SK-N-SH (cell line): ENCODE results near the gene MLIP. TPM values are rescaled to one million over a fixed set of nuclear protein-coding genes. Genes with fewer than 3 reads are reported as not detected.

ENCODE experiments used
- CTCF ChIA-PET: fragments of 300-600, 350-600 bp; formaldehyde crosslinking; extraction: SDS; loops from one replicate; lab custom pipeline; 2021; lab: Yijun Ruan, JAX
- POLR2A ChIA-PET: fragments of 350-600 bp; sonication (Branson Sonifier 250); formaldehyde crosslinking; extraction: SDS; loops from one replicate; lab custom pipeline; 2020; ENCODE audit warnings: antibody characterized with exemption, inconsistent platforms; lab: Yijun Ruan, JAX
- DNase-seq: peaks from one replicate; pipeline ENCODE4 v3.0.0; 2012
- H2AFZ ChIP-seq: fragments of 200-600 bp; sonication (generic); 2 replicates; pipeline ENCODE4 v1.8.1; 2016; ENCODE audit warnings: antibody characterized with exemption, mild to moderate bottlenecking, low read depth
- H3F3A ChIP-seq: fragments of 200-600 bp; sonication (generic); replicated peaks from 2 replicates; pipeline ENCODE3; 2016; ENCODE audit warnings: antibody characterized with exemption, mild to moderate bottlenecking; ENCODE audit not compliant: insufficient read depth
- H3K27ac ChIP-seq, 2 experiments: fragments of 200-500 bp in 1 of 2; fragments of 200-600 bp in 1 of 2; sonication (Bioruptor generic) in 1 of 2; sonication (generic), shearing (Covaris generic) in 1 of 2; 2 replicates each; pipeline versions ENCODE4 v1.5.1 to v1.6.1; 2014 to 2016; ENCODE audit warnings: low read depth in 2 of 2, inconsistent platforms in 1 of 2, low read length in 1 of 2, mild to moderate bottlenecking in 1 of 2, mixed read lengths in 1 of 2
- H3K27me3 ChIP-seq: fragments of 200-600 bp; sonication (generic), shearing (Covaris generic); 2 replicates; pipeline ENCODE4 v1.6.1; 2016; ENCODE audit warnings: mixed run types; ENCODE audit not compliant: insufficient read depth
- H3K36me3 ChIP-seq, 2 experiments: fragments of 200-500 bp in 1 of 2; fragments of 200-600 bp in 1 of 2; sonication (Bioruptor generic) in 1 of 2; sonication (generic) in 1 of 2; replicated peaks in 1 of 2; 2 replicates each; pipeline versions ENCODE3 to v1.5.1; 2014 to 2016; ENCODE audit warnings: low read length in 1 of 2, mild to moderate bottlenecking in 1 of 2; ENCODE audit not compliant: insufficient read depth in 2 of 2, control insufficient read depth in 1 of 2
- H3K4me1 ChIP-seq, 2 experiments: fragments of 200-500 bp in 1 of 2; fragments of 200-600 bp in 1 of 2; sonication (Bioruptor generic) in 1 of 2; sonication (generic), shearing (Covaris generic) in 1 of 2; 2 replicates each; pipeline versions ENCODE4 v1.5.1 to v1.6.1; 2014 to 2016; ENCODE audit warnings: low read depth in 1 of 2, low read length in 1 of 2, mixed run types in 1 of 2; ENCODE audit not compliant: insufficient read depth in 2 of 2, control insufficient read depth in 1 of 2
- H3K4me2 ChIP-seq: fragments of 200-600 bp; sonication (generic), shearing (Covaris generic); 2 replicates; pipeline ENCODE4 v1.6.1; 2017; ENCODE audit warnings: mixed run types
- H3K4me3 ChIP-seq, 2 experiments: fragments of 200-500 bp in 1 of 2; fragments of 200-600 bp in 1 of 2; sonication (Bioruptor generic) in 1 of 2; sonication (generic), shearing (Covaris generic) in 1 of 2; 2 replicates each; pipeline versions ENCODE4 v1.5.1 to v1.8.1; 2014 to 2016; ENCODE audit warnings: low read depth in 2 of 2, inconsistent platforms in 1 of 2, low read length in 1 of 2, mild to moderate bottlenecking in 1 of 2, mixed read lengths in 1 of 2, moderate library complexity in 1 of 2
- H3K79me2 ChIP-seq: fragments of 200-600 bp; sonication (generic); 2 replicates; pipeline ENCODE4 v1.8.1; 2017; ENCODE audit warnings: mild to moderate bottlenecking; ENCODE audit not compliant: insufficient read depth
- H3K9ac ChIP-seq: fragments of 200-600 bp; sonication (generic); 2 replicates; pipeline ENCODE4 v1.6.1; 2017; ENCODE audit warnings: mixed run types
- H3K9me2 ChIP-seq: fragments of 200-600 bp; sonication (generic); 2 replicates; pipeline ENCODE4 v1.6.1; 2017; ENCODE audit warnings: mixed run types
- H3K9me3 ChIP-seq: fragments of 200-600 bp; sonication (generic); 2 replicates; pipeline ENCODE4 v1.6.1; 2017; ENCODE audit warnings: mixed run types, mild to moderate bottlenecking, moderate library complexity
- H4K20me1 ChIP-seq: fragments of 200-600 bp; sonication (generic); 2 replicates; pipeline ENCODE4 v1.6.1; 2017; ENCODE audit warnings: mild to moderate bottlenecking, mixed run types; ENCODE audit not compliant: insufficient read depth
- CHD2 ChIP-seq: fragments of 150-350 bp; IDR thresholded peaks from 2 replicates; pipeline ENCODE4 v1.6.1; 2018; ENCODE audit warnings: low read length; ENCODE audit not compliant: partially characterized antibody
- EZH2phosphoT487 ChIP-seq: fragments of 200-600 bp; sonication (generic); IDR thresholded peaks from 2 replicates; pipeline ENCODE4 v1.6.1; 2017; ENCODE audit warnings: low read depth, mixed run types, mild to moderate bottlenecking, antibody characterized with exemption, moderate library complexity, borderline replicate concordance
- FOSL2 ChIP-seq: IDR thresholded peaks from 2 replicates; pipeline ENCODE4 v1.4.0; 2012; ENCODE audit warnings: low read depth, mild to moderate bottlenecking, moderate library complexity, borderline replicate concordance
- FOXJ3 ChIP-seq: sonication (generic); formaldehyde crosslinking; IDR thresholded peaks from 2 replicates; pipeline ENCODE4 v1.5.1; 2020; ENCODE audit warnings: mild to moderate bottlenecking, missing genetic modification reagents
- FOXM1 ChIP-seq: IDR thresholded peaks from 2 replicates; pipeline ENCODE4 v1.4.0; 2012; ENCODE audit warnings: low read depth, mild to moderate bottlenecking
- GATA2 ChIP-seq: sonication (generic); formaldehyde crosslinking; IDR thresholded peaks from 2 replicates; pipeline ENCODE4 v1.5.0; 2020; ENCODE audit warnings: mild to moderate bottlenecking, missing genetic modification reagents
- MAX ChIP-seq: IDR thresholded peaks from 2 replicates; pipeline ENCODE4 v1.4.0; 2012; ENCODE audit warnings: low read depth
- MXI1 ChIP-seq: IDR thresholded peaks from 2 replicates; pipeline ENCODE4 v1.6.1; 2012; ENCODE audit warnings: mild to moderate bottlenecking, low read depth, low read length, improper control_type of control experiment
- NRF1 ChIP-seq: IDR thresholded peaks from 2 replicates; pipeline ENCODE4 v1.6.1; 2012; ENCODE audit warnings: low read depth, mild to moderate bottlenecking, low read length
- RAD21 ChIP-seq: IDR thresholded peaks from 2 replicates; pipeline ENCODE4 v1.6.1; 2012; ENCODE audit warnings: mild to moderate bottlenecking, low read length
- SMC3 ChIP-seq: IDR thresholded peaks from 2 replicates; pipeline ENCODE4 v1.6.1; 2012; ENCODE audit warnings: low read depth, low read length, improper control_type of control experiment
- TAF1 ChIP-seq: IDR thresholded peaks from 2 replicates; pipeline ENCODE4 v1.6.1; 2012; ENCODE audit warnings: low read depth, mild to moderate bottlenecking, low read length, moderate library complexity, borderline replicate concordance
- USF2 ChIP-seq: fragments of 150-350 bp; IDR thresholded peaks from 2 replicates; pipeline ENCODE4 v1.6.1; 2017; ENCODE audit warnings: antibody characterized with exemption, low read length, low read depth, borderline replicate concordance
- YY1 ChIP-seq: IDR thresholded peaks from 2 replicates; pipeline ENCODE4 v1.4.0; 2012; ENCODE audit warnings: low read depth, mild to moderate bottlenecking
- WGBS: methylation state at CpG from one replicate; pipeline ENCODE4 v1.1.6; 2017; ENCODE audit warnings: low lambda C conversion rate; 5-methylcytosine and 5-hydroxymethylcytosine counted together
- polyA plus RNA-seq, 3 experiments: library from polyadenylated mRNA; depleted of rRNA; stranded (reverse); fragments of >200 nt; gene quantifications; 2 replicates each; pipeline ENCODE4 v1.2.3, GENCODE V29; 2012
- TF ChIP-seq, protein P1 (sequence below): fragments of 200-600 bp; sonication (generic); IDR thresholded peaks from 2 replicates; pipeline ENCODE4 v1.6.1; 2017; ENCODE audit warnings: antibody characterized with exemption, mild to moderate bottlenecking, moderate library complexity

Gene MLIP
- polyA plus RNA-seq, 1 of the 3 experiments (the other 2 are of a cell fraction), result not detected

DNA sequence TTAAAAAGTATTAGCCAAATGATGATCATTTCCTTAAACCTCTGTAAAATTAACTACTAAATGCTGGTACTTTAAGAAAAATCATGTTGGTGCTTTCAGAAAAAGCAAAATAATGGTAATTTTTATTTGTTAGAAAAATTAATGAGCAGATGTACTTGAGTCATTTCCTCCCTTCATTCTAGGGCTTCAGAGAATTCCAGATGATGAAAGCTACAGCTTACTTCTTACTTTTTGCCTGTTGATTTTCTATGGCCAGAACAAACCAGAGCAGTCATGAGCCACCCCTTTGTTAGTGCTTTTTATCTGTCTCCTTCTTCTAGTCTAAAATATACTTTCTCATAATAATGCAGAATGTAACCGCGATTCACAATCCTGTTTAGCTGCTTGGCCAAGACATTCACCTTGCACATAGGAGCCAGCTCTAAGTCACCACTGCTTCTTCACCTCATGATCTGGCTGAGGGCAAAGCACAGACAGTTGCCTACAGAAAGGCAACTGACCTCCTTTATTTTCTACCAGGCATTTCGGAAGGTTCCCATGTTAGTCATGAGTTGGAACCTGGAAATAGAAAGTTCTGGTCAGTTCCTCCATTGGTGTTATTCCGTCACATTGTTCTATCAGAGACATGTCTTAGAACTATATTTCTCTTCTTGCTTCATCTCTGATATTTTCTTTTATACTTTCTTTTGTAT is 153.5 kb downstream of the MLIP start:
- WGBS, result 17% methylated on average over 4 of the region's 4 CpGs
- TF ChIP-seq MAX (no peak), RAD21 (no peak), MXI1 (no peak), FOXJ3 (CRISPR knock-in tag) (no peak), USF2 (no peak), FOSL2 (no peak), SMC3 (no peak), EZH2phosphoT487 (no peak), NRF1 (no peak), CHD2 (no peak), GATA2 (CRISPR knock-in tag) (no peak), YY1 (no peak), TAF1 (no peak)
- Histone ChIP-seq H3K4me3 (no peak overlapping the region), H2AFZ (no peak overlapping the region), H3K4me2 (no peak overlapping the region), H3K36me3 (no peaks in the 10 kb centered on the region), H3K27me3 (no peaks in the 10 kb centered on the region), H3K9ac (no peak overlapping the region), H3F3A (no peaks in the 10 kb centered on the region), H3K9me3 (no peaks in the 10 kb centered on the region), H3K9me2 (no peaks in the 10 kb centered on the region), H3K79me2 (no peaks in the 10 kb centered on the region), H3K4me1 (peaks cover 0 to 7% of the 10 kb centered on the region in 2 experiments; a peak in 1 of 4 replicates), H3K27ac (no peak overlapping the region), H4K20me1 (no peaks in the 10 kb centered on the region)
- ChIA-PET POLR2A (no interaction called here), CTCF (interaction anchor here (1.4 to 2.4 kb wide), 2 partner anchors 20 to 279 kb away, joined by 5 to 7 read pairs; no protein-coding TSS in a partner anchor)
- DNase-seq, result no peak

DNA sequence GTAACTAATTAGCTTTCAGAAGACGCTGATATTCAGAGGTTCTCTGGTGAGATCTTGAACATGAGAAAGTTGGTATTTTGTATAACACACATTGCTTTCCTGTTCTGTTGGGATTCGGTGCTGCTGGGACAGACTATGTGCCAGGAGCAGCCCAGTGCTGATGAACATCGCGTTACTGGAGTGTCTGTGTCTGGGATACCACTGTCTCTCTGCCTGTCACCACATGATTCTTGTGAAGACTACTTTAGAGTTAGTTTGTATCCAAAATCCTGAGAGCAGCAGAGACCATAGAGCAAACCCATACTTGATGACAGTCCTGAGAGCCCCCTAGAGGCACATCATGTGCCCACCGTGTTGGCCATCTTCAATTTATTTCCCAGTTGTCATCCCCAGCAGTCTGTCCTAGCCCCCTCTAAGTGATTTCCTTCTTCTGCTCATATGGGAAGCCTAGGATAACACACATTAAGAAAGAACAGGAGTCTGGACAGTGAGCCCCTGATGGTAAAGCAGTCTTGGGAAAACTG is 155.2 kb downstream of the MLIP start:
- Histone ChIP-seq H4K20me1 (no peaks in the 10 kb centered on the region), H3K27me3 (no peaks in the 10 kb centered on the region), H3K27ac (no peak overlapping the region), H3K4me2 (no peak overlapping the region), H3F3A (no peaks in the 10 kb centered on the region), H3K9ac (no peak overlapping the region), H3K79me2 (no peaks in the 10 kb centered on the region), H3K4me3 (no peak overlapping the region), H3K4me1 (0 out of 4 replicates have a peak, but pooled peaks cover 0 to 7% of the 10 kb centered on the region in 2 experiments), H2AFZ (no peak overlapping the region), H3K36me3 (no peaks in the 10 kb centered on the region), H3K9me2 (no peaks in the 10 kb centered on the region), H3K9me3 (no peaks in the 10 kb centered on the region)
- ChIA-PET CTCF (interaction anchor here (3.2 kb wide), 1 partner anchor 280 kb away, joined by 20 read pairs; no protein-coding TSS in a partner anchor), POLR2A (no interaction called here)
- 26% methylated on average over 5 of the region's 5 CpGs for WGBS
- DNase-seq, result no peak
- no peak for TF ChIP-seq EZH2phosphoT487
- no peak for TF ChIP-seq FOXM1
- TF ChIP-seq MAX, result no peak
- TF ChIP-seq, protein P1, sequence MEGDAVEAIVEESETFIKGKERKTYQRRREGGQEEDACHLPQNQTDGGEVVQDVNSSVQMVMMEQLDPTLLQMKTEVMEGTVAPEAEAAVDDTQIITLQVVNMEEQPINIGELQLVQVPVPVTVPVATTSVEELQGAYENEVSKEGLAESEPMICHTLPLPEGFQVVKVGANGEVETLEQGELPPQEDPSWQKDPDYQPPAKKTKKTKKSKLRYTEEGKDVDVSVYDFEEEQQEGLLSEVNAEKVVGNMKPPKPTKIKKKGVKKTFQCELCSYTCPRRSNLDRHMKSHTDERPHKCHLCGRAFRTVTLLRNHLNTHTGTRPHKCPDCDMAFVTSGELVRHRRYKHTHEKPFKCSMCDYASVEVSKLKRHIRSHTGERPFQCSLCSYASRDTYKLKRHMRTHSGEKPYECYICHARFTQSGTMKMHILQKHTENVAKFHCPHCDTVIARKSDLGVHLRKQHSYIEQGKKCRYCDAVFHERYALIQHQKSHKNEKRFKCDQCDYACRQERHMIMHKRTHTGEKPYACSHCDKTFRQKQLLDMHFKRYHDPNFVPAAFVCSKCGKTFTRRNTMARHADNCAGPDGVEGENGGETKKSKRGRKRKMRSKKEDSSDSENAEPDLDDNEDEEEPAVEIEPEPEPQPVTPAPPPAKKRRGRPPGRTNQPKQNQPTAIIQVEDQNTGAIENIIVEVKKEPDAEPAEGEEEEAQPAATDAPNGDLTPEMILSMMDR, result peak; percentile 16; the same call in 1 of the 2 replicates
